HepG2 (cell line): ENCODE results near the gene PLEKHA3. TPM values are rescaled to one million over a fixed set of nuclear protein-coding genes. Genes with fewer than 3 reads are reported as not detected.

Source experiments
- ARID2 ChIP-seq: sonication (generic); formaldehyde crosslinking; IDR thresholded peaks from 2 replicates; pipeline ENCODE4 v1.8.1; 2022; ENCODE audit warnings: mild to moderate bottlenecking, missing genetic modification reagents, borderline replicate concordance
- DPF2 ChIP-seq: sonication (generic); formaldehyde crosslinking; IDR thresholded peaks from 2 replicates; pipeline ENCODE4 v1.4.0; 2020; ENCODE audit warnings: mild to moderate bottlenecking, low read depth, missing genetic modification reagents, borderline replicate concordance
- EED ChIP-seq: sonication (generic); formaldehyde crosslinking; IDR thresholded peaks from 2 replicates; pipeline ENCODE4 v1.5.0; 2020; ENCODE audit warnings: mild to moderate bottlenecking, missing genetic modification reagents
- ELF3 ChIP-seq: IDR thresholded peaks from 2 replicates; pipeline ENCODE4 v1.6.1; 2016; ENCODE audit warnings: missing genetic modification reagents, missing compliant biosample characterization
- KDM6A ChIP-seq: IDR thresholded peaks from 2 replicates; pipeline ENCODE4 v1.6.1; 2016; ENCODE audit warnings: low read depth
- MAFK ChIP-seq, 2 experiments: IDR thresholded peaks in 1 of 2; conservative IDR thresholded peaks in 1 of 2; 2 replicates each; pipeline ENCODE4 v1.6.1; 2011; ENCODE audit warnings: improper control_type of control experiment in 2 of 2, low read length in 2 of 2
- MTF2 ChIP-seq: sonication (generic); formaldehyde crosslinking; IDR thresholded peaks from 2 replicates; pipeline ENCODE4 v1.5.0; 2020; ENCODE audit warnings: missing genetic modification reagents, borderline replicate concordance
- MZF1 ChIP-seq: sonication (generic); formaldehyde crosslinking; IDR thresholded peaks from 2 replicates; pipeline ENCODE4 v1.8.1; 2023; ENCODE audit warnings: mild to moderate bottlenecking, missing genetic modification reagents, borderline replicate concordance
- PBX2 ChIP-seq: IDR thresholded peaks from 2 replicates; pipeline ENCODE4 v1.6.1; 2016; ENCODE audit warnings: control low read depth
- RARA ChIP-seq: IDR thresholded peaks from 2 replicates; pipeline ENCODE4 v1.6.1; 2016; ENCODE audit warnings: missing genetic modification reagents, missing compliant biosample characterization
- RFXAP ChIP-seq: sonication (generic); formaldehyde crosslinking; IDR thresholded peaks from 2 replicates; pipeline ENCODE4 v1.4.0; 2020; ENCODE audit warnings: missing genetic modification reagents, borderline replicate concordance
- SP1 ChIP-seq, 2 experiments: fragments of 450-650 bp in 1 of 2; sonication (generic) in 1 of 2; formaldehyde crosslinking in 1 of 2; IDR thresholded peaks; 2 replicates each; pipeline versions ENCODE4 v1.4.0 to v1.6.1; 2016 to 2020; ENCODE audit warnings: missing genetic modification reagents in 1 of 2
- SP2 ChIP-seq: sonication (generic); formaldehyde crosslinking; IDR thresholded peaks from 2 replicates; pipeline ENCODE4 v1.5.1; 2020; ENCODE audit warnings: mild to moderate bottlenecking, missing genetic modification reagents
- TFDP2 ChIP-seq: sonication (generic); formaldehyde crosslinking; IDR thresholded peaks from 2 replicates; pipeline ENCODE4 v1.4.0; 2020; ENCODE audit warnings: missing genetic modification reagents
- YEATS4 ChIP-seq: sonication (generic); formaldehyde crosslinking; IDR thresholded peaks from 2 replicates; pipeline ENCODE4 v1.4.0; 2020; ENCODE audit warnings: missing genetic modification reagents, borderline replicate concordance
- ZFP36L2 ChIP-seq: sonication (generic); formaldehyde crosslinking; IDR thresholded peaks from 2 replicates; pipeline ENCODE4 v1.4.0; 2020; ENCODE audit warnings: missing genetic modification reagents
- ZNF343 ChIP-seq: sonication (generic); formaldehyde crosslinking; IDR thresholded peaks from 2 replicates; pipeline ENCODE4 v1.4.0; 2020; ENCODE audit warnings: mild to moderate bottlenecking, missing genetic modification reagents
- ZNF530 ChIP-seq: sonication (generic); formaldehyde crosslinking; IDR thresholded peaks from 2 replicates; pipeline ENCODE4 v1.5.0; 2020; ENCODE audit warnings: low read depth, mild to moderate bottlenecking, missing genetic modification reagents
- ZNF761 ChIP-seq: sonication (generic); formaldehyde crosslinking; conservative IDR thresholded peaks from 2 replicates; pipeline ENCODE4 v1.4.0; 2020; ENCODE audit warnings: mild to moderate bottlenecking, missing genetic modification reagents
- polyA plus RNA-seq, 8 experiments: library from polyadenylated mRNA; depleted of rRNA in 3 of 8; stranded (reverse) in 7 of 8; unstranded in 1 of 8; fragments of >200 nt; fragmentation: Illumina TruSeq in 4 of 8; extraction: Trizol in 4 of 8; gene quantifications; 2 replicates each; pipeline versions ENCODE4 v1.2.1 to v1.2.3, GENCODE V29; 2011 to 2016; ENCODE audit warnings: low read depth in 4 of 8, missing spikeins in 1 of 8, mixed read lengths in 1 of 8; ENCODE audit not compliant: insufficient read depth in 1 of 8
- total RNA-seq, 5 experiments: library from RNA; depleted of rRNA; stranded (reverse); fragments of >200 nt; fragmentation: Illumina TruSeq; extraction: Trizol; gene quantifications; 2 replicates each; pipeline ENCODE4 v1.2.3, GENCODE V29; 2016; ENCODE audit warnings: low read depth in 1 of 5
- TF ChIP-seq, protein P1 (sequence below): sonication (generic); formaldehyde crosslinking; IDR thresholded peaks from 2 replicates; pipeline ENCODE4 v1.4.0; 2020; ENCODE audit warnings: missing genetic modification reagents
- TF ChIP-seq, protein P2 (sequence below): sonication (generic); formaldehyde crosslinking; IDR thresholded peaks from 2 replicates; pipeline ENCODE4 v1.5.1; 2020; ENCODE audit warnings: missing genetic modification reagents, mild to moderate bottlenecking, borderline replicate concordance

PLEKHA3 gene
- total and polyA plus RNA-seq, 2 of the 13 experiments (the other 11 are each of a cell fraction or from before 2014, with no cell fraction given), result 11.7 to 23.1 TPM

DNA sequence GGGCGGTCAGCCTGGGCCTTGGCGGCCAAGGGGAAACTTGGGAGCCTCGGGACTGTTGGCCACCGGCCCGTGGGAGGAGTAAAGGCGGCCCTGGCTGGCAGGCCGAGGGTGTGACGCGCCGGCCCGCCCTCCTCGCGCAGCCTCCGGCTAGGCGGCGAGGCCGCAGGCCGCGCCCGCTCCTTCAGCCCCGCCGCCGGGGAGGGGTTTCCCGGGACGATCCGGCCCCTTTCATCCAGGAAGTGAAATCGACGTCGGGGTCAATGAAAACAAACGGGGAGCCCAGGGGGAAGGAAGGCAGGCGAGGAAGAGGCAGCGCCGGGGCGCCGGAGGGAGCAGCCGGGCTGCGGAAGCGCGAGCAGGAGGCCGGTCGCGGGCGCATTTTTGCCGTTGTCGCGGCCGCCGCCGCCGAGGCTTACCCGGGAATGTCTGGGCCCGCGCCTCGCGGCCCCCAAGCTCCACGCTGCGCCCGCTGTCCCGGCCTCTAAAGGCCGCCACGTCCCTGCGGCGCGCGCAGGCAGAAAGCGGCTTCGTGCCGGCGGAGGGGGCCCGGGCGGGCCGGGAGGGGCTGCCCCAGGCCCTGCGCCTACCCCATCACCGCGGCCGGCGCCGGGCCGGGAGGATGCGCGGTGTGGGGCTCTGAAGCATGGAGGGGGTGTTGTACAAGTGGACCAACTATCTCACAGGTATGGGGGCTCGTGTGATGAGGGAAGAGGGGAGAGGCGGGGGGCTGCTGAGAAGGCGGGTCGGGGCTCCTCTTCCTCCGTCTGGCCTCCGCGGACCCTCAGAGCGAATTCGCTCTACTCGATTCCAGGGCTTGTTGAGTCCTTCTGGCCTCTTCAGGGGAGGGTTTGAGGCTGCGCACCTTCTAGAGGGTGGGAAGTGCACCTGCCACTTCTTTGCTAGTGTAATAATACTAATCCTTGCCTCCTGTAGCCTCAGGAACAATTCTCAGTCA is at the start of gene PLEKHA3 (continued):
- TF ChIP-seq PBX2 (CRISPR knock-in tag) (no peak), ELF3 (peak; percentile 66), ZNF343 (CRISPR knock-in tag) (no peak), YEATS4 (CRISPR knock-in tag) (peak; percentile 71), EED (CRISPR knock-in tag) (no peak), TFDP2 (CRISPR knock-in tag) (peak; percentile 38; the same call in 1 of the 2 replicates), SP2 (CRISPR knock-in tag) (no peak), SP1 (IDR thresholded peaks at IDR 0.05) (no peak), SP1 (CRISPR knock-in tag; IDR thresholded peaks at IDR 0.05) (peak; percentile 63; the same call in 1 of the 2 replicates), MZF1 (CRISPR knock-in tag) (no peak), MAFK (conservative IDR thresholded peaks at IDR 0.05 in 1 of 2, IDR thresholded peaks at IDR 0.05 in 1 of 2; ENCODE audit: low read length in 2 of 2) (no peak), ZNF530 (CRISPR knock-in tag) (no peak), RFXAP (CRISPR knock-in tag) (peak; percentile 71), MTF2 (no peak), ZFP36L2 (CRISPR knock-in tag) (no peak), KDM6A (CRISPR knock-in tag) (no peak), DPF2 (CRISPR knock-in tag) (no peak), ZNF761 (CRISPR knock-in tag) (peak; percentile 42; the same call in 1 of the 2 replicates), RARA (0 out of 2 replicates have a peak, but pooled peaks have one; percentile 13), ARID2 (CRISPR knock-in tag) (no peak; the same call in 1 of the 2 replicates)
- TF ChIP-seq, protein P1, sequence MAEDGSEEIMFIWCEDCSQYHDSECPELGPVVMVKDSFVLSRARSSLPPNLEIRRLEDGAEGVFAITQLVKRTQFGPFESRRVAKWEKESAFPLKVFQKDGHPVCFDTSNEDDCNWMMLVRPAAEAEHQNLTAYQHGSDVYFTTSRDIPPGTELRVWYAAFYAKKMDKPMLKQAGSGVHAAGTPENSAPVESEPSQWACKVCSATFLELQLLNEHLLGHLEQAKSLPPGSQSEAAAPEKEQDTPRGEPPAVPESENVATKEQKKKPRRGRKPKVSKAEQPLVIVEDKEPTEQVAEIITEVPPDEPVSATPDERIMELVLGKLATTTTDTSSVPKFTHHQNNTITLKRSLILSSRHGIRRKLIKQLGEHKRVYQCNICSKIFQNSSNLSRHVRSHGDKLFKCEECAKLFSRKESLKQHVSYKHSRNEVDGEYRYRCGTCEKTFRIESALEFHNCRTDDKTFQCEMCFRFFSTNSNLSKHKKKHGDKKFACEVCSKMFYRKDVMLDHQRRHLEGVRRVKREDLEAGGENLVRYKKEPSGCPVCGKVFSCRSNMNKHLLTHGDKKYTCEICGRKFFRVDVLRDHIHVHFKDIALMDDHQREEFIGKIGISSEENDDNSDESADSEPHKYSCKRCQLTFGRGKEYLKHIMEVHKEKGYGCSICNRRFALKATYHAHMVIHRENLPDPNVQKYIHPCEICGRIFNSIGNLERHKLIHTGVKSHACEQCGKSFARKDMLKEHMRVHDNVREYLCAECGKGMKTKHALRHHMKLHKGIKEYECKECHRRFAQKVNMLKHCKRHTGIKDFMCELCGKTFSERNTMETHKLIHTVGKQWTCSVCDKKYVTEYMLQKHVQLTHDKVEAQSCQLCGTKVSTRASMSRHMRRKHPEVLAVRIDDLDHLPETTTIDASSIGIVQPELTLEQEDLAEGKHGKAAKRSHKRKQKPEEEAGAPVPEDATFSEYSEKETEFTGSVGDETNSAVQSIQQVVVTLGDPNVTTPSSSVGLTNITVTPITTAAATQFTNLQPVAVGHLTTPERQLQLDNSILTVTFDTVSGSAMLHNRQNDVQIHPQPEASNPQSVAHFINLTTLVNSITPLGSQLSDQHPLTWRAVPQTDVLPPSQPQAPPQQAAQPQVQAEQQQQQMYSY (CRISPR knock-in tag), result peak; percentile 41; the same call in 1 of the 2 replicates
- TF ChIP-seq, protein P2, sequence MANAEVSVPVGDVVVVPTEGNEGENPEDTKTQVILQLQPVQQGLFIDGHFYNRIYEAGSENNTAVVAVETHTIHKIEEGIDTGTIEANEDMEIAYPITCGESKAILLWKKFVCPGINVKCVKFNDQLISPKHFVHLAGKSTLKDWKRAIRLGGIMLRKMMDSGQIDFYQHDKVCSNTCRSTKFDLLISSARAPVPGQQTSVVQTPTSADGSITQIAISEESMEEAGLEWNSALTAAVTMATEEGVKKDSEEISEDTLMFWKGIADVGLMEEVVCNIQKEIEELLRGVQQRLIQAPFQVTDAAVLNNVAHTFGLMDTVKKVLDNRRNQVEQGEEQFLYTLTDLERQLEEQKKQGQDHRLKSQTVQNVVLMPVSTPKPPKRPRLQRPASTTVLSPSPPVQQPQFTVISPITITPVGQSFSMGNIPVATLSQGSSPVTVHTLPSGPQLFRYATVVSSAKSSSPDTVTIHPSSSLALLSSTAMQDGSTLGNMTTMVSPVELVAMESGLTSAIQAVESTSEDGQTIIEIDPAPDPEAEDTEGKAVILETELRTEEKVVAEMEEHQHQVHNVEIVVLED, result peak; percentile 74; the same call in 1 of the 2 replicates
